GM19035 (cell line): ENCODE data around the gene PRKD2.

ENCODE experiments used
- ATAC-seq: cut with Tn5 transposase; IDR thresholded peaks from one replicate; pipeline ENCODE4 v1.9.1; 2021; ENCODE audit not compliant: unreplicated experiment

PRKD2 gene

GRCh38 chr19:46665072-46665471, 51.8 kb downstream of the PRKD2 start:
- ATAC-seq = no peak

- ATAC-seq = no peak
These were observed 55.0 kb downstream of the PRKD2 start for GRCh38 chr19:46661735-46662592.

GRCh38 chr19:46661020-46661731, 55.7 kb downstream of the PRKD2 start, which contains the start of gene DACT3:
Gene DACT3 (minus strand): TSS chr19:46661182. CDS start chr19:46661064, 118 bp downstream.
- ATAC-seq = peak; percentile 94

GRCh38 chr19:46660551-46661019, 56.3 kb downstream of the PRKD2 start:
- ATAC-seq = no peak

GRCh38 chr19:46660008-46660517, 56.9 kb downstream of the PRKD2 start:
- ATAC-seq = no peak

GRCh38 chr19:46659151-46660007, 57.5 kb downstream of the PRKD2 start:
- ATAC-seq = no peak

- no peak for ATAC-seq
These were observed 60.4 kb downstream of the PRKD2 start for GRCh38 chr19:46656541-46656940.

- no peak for ATAC-seq
These were observed 62.2 kb downstream of the PRKD2 start for GRCh38 chr19:46654621-46655152.

GRCh38 chr19:46650445-46650844, 66.5 kb downstream of the PRKD2 start:
- ATAC-seq = no peak

GRCh38 chr19:46648961-46649960, 67.7 kb downstream of the PRKD2 start:
- ATAC-seq = no peak

- ATAC-seq = no peak
These were observed 68.6 kb downstream of the PRKD2 start for GRCh38 chr19:46648060-46648960.

GRCh38 chr19:46646402-46646801, 70.5 kb downstream of the PRKD2 start:
- ATAC-seq = no peak

GRCh38 chr19:46644720-46645119, 72.2 kb downstream of the PRKD2 start:
- ATAC-seq = no peak

- ATAC-seq = no peak
These were observed 76.3 kb downstream of the PRKD2 start for GRCh38 chr19:46640656-46641055.

GRCh38 chr19:46639358-46640182, 77.3 kb downstream of the PRKD2 start:
- ATAC-seq = no peak

GRCh38 chr19:46637224-46637623, 79.7 kb downstream of the PRKD2 start:
- ATAC-seq = no peak

- ATAC-seq = no peak
These were observed 80.8 kb downstream of the PRKD2 start, which contains the start of gene GNG8 for GRCh38 chr19:46635920-46636761. Gene GNG8 (minus strand): TSS chr19:46636202. CDS start chr19:46634682, 1,520 bp downstream.
